LHCN-M2 (cell line): Measurements from ENCODE around the gene TSPAN17. TPM values are rescaled to one million over a fixed set of nuclear protein-coding genes. Genes with fewer than 3 reads are reported as not detected.
A peak's percentile ranks its signal among the peaks of the same experiment; 100 is the strongest.
"Not testable (repeated sequence)": the region's sequence is repeated elsewhere in the genome, so short reads cannot be mapped to it uniquely, and the experiment has no call there.

Source experiments
- DNase-seq: peaks from one replicate; pipeline ENCODE4 v3.0.0-alpha.2; 2012; ENCODE audit warnings: low read depth
- total RNA-seq: library from RNA; depleted of rRNA; stranded (reverse); fragments of >200 nt; gene quantifications from 2 replicates; pipeline ENCODE4 v1.2.3, GENCODE V29; 2014

Gene TSPAN17
- total RNA-seq, 1 experiment from 2014 or later = 49.7 TPM

DNA sequence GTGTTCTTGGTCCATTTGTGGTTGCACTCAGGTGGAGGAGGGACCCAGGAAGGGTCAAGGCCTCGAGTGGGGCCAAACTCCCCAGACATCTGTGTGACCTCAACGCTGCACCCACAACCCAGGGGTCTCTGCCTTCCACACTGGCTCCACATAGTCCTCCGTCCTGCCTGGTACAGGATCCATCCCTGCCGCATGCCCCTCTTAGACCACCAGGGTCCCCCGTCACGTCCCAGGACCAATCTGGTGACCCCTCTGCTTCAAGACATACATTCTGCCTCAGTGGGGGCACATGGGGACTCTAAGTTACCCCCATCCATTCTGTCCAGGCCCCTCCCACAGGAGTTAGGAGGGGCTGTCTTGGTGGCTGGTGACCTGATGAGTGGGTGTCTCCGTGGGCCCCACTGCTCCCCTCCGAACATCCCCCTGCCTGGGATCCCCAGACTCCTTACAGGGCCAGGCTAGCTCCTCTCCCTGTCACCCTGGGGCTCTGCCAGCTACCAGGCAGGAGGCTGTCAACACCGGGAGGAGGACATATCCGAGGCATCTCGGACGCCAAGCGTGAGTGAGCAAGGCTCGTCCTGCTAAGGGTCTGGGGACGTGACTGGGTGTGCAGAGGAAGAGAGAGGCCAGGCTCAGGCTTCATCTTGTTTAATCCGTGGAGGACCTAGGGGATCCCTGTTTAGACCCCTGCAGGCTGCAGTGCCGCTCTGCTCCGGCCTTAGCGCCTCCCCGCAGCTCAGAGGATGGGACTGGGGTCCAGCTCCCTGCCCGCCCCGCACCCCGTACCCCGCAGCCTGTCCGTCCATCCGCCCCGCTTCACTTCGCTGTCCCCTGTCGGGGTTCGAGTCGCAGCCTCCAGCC lies 32.3 kb downstream of the TSPAN17 start:
- DNase-seq = no peak

DNA sequence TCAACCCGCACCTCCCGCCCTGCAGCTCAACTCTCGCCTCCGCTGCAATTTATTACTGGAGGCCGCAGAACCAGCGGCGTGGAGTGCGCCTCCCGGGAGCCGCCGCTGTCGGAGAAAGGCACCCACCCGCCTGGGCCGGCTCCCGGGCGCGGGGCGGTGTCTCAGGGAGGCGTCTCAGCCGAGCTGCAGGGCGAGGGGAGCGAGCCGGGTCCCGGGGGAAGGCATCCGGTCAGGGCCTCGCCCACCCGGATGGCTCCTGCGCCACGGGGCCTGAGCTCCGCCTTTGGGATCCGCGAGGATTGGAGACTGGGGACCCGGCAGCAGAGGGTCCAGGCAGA lies 32.9 kb downstream of the TSPAN17 start:
- DNase-seq = no peak

DNA sequence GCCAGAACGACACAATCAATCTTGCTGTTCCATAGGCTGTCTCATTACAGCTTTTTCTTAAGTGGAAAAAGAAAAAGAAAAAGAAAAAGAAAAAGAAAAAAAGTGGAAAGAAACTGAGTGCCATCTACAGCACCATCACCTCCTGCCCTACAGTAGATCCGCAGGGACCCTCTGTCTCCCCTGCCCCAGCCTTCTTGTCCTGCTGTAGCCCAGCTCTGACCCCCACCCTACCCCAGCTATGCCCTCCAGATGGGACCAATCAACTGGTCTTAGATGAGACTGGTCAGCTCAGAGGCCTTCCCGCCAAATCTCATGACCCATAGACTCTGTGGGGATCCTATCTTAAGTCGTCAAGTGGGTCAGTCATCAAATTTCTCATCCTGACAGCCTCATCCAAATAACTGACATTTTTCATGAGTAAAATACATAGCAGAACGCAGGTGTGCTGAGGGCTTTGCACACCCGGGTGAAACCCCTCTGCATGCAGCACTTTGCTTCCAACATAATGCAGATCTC lies 34.8 kb downstream of the TSPAN17 start:
- DNase-seq = no peak

DNA sequence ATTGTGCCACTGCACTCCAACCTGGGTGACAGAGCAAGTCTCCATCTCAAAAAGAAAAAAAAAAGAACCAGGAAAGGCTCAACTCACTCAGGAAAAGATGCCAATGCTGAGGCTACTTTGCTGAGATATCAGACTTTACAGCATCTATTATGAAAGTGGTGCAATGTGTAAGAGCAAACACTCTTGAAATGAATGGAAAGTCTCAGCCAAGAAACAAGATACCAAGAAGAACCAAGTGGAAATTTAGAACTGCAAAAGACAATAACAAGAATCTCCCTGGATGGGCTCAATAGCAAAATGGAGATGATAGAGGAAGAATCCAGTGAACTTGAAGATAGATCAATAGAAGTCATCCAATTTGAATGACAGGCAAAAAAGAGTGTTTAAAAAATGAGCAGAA lies 37.7 kb downstream of the TSPAN17 start:
- DNase-seq = no peak

DNA sequence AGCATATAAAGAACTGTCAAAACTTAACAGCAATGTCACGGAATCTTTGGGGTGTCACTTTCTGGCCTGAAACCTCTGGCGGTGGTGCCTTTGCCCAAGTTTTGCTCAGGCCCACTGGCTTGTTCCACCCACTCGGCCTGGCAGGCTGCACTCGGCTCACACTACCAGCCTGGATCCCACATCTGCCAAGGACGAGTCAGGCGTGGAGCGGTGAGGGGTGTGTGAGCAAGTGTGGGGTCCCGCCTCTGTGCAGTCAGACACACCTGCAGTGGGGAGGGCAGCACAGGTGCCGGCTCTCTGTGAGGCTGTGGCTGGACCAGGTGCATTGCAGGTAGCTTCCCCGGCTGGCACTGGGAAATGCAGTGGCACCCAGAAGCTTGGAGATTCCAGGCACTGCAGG lies 40.0 kb downstream of the TSPAN17 start:
- no peak for DNase-seq

DNA sequence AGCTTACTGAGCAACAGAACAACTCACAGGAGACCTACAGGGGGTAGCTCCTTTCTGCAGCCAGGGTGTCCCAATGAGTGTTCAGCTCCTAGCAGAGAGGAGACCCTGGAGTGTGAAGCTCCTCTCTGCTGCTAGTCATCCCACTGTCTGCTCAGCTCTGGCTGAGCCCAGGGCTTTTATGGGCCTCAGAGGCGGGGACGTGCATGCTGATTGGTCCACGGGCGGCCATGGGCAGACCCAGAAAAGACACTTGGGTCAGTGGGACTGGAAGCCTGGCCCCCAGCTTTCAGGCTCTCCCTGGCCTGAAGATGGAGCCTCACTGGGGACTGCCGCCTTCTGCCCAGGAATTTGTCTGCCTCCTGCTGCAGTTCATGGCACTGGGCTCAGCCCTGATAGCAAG lies 40.6 kb downstream of the TSPAN17 start:
- no peak for DNase-seq

DNA sequence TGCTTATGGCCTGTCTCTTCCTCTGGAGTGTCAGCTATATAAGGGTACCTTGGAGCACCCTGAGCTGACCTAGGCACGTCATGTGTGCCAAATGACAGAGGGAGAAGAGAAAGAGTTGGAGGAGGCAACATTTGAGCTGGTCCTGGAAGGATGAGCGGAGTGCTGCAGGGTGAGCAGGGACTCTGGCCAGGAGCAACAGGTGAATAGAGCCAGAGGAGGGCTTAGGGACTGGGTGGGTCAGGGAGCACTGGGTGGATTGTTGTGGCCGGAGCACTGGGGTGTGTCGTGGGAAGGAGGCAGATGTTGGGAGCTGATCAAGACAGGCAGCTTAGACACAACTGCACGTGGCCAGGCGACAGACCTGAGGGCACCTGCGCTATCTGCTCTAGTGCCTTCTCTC lies 43.6 kb downstream of the TSPAN17 start:
- no peak for DNase-seq

DNA sequence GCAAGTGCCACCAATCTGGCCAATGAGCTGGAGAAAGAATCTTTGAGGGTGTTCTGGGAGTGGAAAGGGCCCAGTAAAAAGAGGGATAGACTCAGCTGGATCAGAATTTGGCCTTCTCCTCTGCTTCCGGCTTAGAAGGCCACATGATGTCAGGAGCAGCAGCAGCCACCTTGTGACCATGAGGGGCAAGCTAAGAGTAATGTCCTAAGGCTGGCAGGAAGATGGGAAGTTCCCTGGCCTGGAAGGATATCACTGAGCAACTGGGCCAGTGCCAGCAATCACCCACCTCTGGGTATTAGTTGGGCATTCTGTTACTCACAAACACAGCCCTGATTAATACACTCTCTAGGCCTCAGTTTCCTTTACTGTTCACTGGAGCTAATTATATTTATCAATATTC lies 44.2 kb downstream of the TSPAN17 start:
- no peak for DNase-seq

DNA sequence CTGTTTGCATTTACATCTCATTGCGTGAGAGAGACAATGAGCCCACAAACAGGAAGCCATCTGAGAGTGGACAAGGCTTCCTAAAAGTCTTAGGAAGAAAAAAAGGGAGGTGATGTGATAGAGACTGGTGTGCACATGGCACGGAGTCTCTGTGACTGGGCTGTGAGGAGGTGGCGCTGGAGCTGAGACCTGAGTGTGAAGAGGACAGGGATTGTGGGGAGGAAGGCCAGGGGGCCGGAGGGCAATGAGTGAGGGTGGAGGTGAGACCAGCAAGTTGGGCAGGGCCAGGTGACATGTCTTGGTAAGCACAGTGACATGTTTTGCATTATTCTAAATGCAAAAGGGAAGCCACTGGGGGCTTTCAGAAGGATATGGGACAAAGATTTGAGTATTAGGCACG lies 45.0 kb downstream of the TSPAN17 start:
- DNase-seq = no peak

DNA sequence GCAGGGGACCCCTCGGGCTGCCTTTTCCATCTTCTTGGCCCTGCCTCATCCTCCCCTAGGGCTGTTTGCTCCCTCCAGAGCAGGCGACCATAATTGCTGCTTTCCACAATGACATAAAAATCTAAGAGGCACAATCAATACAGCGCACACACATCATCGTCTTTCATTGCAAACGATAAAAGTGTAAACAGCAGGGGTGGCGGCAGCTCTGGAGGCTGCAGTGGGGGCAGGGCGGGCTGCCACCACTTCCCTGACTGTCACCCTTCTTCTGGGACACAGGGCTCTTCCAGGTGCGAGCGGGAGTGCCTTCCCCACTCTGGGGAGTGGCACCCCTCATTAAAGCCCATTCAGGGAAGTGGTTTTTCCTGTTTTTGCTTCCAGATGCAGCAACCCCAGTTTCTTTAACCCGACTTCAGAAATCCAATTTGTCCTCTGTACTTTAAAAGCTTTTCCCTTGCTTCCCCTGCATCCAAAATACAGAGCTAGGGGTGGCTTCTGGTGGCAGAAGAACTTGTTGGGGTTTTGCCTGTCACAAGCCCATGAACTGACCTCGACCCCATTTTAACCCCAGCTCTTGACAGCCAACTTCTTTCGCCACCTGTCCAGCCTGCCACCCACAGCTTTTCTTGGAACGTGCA lies 45.7 kb downstream of the TSPAN17 start:
- no peak for DNase-seq

DNA sequence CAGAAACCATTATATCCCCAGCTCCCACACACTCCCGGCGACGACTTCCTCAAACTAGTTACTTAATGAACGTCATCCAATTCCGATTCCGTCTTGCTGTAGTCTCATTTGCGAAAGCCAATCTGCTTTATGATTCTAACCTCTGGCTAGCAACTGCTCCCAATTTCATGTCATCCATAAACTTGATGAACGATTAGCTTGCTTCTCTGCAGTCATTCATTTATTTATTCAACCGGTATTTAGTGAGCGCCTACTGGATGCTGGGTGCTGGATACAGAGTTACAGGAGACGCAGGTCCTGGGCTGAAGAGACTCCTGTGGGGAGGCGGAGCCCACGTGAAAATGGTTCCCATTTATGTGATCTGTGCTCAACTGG lies 46.2 kb downstream of the TSPAN17 start:
- DNase-seq = peak; percentile 6

DNA sequence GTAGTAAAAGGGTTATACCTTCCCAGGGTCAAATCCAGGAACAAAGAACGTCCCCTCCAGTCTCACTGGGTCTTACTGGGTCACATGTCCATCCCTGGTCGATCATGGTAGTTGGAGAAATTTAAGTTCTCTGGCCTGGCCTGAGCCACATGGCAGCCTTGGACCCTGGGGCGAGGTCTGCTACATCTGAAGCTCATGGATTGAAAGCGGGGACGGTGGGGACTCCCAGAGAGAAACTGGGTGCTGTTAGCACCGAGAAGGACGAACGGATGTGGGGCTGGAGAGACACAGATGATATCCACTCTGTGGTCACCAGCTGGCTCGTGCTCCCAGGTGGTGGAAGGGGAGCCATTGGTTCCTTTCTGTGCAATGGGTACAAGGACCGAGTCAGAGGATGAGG lies 46.9 kb downstream of the TSPAN17 start:
- DNase-seq = no peak

DNA sequence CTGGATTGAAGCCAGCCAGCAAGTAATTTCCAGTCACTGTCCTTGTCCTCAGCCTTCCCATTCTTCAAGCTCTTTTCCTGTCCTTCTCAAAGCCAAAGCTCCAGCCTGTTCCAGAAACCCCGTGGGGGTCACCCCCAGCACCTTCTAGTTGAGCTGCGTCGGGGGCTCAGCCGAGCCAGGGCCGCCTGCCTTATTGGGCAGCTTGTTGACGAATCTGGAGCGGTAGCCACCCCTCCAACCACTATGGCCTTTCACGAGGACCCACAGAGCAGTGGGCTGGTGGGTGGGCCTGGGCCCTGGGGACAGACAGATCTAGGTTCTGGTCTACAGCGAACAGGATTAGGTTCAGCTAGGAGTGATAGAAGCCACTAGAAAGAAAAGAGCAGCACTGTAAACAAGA lies 47.3 kb downstream of the TSPAN17 start:
- DNase-seq = no peak

DNA sequence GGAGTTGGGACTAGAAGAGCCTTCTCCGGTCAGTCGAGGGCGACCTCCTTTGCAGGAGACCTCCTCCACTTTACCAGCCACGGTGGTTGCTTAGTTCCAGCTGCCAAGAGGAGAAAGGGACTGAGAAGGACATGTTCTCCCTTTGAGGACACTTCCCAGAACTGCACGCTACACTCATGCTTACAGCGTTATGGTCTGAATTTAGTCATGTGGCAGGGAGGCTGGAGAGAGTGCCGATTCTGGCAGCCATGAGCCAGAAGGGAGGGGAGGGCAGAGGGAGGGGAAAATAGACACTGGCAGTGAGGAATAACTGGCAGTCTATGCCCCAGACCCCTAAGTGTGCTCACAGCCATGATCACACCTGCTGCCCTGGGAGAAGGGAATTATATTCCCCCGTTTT lies 47.8 kb downstream of the TSPAN17 start:
- DNase-seq = no peak

DNA sequence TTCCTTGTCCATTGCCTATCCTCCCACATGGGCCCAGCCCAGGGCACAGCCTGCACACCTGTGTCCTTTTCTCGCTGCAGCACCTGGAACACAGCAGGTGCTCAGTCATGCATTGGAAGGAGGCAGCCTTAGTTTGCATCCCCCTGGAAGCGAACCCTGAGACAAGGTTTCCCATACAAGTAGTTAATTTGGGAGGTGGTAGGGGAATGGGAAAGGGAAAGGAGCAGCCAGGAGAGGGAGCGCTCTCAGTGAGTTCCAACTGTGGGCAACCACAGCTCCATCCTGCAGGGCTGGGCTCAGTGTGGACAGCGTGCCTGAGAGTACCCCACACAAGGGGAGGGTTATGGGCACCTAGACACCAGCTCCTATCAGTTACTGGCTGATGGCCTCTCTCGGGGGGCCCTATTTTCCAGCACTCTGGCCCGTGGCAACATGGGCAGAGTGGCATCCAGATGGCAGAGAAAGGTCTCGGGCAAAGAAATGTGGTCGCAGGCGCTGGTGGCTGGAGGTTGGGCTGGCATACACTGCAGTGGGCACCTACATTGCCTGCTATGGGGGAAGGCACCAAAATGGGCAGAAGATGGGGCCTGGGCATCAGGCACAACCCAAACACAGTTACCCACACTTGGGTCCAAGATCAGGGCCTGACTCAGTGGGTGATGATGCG lies 50.1 kb downstream of the TSPAN17 start:
- no peak for DNase-seq

DNA sequence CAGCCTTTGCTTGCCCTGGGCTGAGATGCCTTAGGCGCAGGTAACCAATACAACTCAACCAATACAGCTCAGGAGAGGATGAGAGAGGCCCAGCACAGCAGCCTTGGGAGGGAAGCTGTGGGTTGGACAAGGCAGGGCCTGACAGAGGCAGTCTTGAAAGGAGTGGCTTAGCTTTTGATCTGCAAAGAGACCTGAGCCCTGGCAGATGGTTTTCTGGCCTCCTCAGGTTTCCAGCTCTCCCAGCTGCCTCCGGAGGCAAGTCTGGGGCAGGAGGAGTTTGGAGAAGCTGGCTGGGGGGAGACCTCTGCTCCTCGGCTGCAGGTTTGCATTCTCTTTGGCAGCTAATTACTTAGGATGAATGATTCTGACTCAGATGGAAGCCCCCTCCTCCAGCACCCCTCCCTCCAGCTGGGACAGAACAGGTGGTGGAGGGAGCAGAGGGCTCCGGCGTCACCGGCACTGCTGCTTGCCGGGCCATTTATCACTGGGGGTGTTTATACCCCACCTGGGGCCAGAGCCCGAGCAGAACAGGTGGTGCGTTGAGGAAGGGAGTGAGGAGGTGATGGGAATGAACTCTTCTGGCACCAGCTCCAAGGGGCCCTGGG lies 50.8 kb downstream of the TSPAN17 start:
- no peak for DNase-seq

DNA sequence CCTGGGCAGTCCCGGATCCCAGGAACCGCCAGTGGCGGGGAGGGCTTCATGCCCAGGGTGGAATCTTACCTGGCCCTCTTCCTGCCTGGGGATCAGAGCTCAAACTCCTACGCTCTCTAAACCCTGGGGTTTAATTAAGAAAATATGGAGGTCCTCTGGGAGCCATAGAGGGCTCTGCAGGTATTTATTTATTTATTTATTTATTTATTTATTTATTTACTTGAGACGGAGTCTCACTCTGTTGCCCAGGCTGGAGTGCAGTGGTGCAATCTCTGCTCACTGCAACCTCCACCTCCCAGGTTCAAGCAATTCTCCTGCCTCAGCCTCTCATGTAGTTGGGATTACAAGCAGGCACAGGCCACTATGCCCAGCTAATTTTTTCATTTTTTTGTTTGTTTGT lies 52.2 kb downstream of the TSPAN17 start:
- not testable (repeated sequence) for DNase-seq

DNA sequence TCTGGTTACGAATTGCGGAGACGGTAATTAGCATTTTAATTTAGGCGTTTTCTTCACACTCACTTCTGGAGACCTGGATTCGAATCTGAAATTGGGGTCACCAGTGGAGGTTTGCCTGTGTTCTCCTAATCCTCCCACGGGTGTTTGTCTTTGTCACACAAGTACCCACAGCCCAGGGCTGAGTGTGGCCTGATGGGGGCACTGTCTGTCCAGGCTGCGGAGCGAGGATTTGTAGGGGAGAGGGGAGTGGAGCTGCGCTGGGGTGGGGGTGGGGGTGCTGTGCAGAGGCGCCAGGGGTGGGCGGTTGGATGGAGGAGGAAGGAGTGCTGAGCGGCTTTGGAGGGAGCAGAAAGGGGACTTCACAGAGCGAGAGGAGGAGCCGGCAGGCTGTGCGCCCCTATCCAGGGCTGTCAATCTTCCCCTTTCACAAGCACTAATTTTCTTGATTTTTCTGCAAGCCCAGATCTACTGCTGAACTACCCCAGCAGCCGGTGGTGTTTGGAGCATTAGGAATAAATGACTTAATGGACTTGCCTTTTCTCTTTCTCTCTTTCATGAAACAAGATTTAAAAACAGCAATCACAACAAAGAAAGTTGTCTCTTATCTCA lies 53.1 kb downstream of the TSPAN17 start:
- no peak for DNase-seq

DNA sequence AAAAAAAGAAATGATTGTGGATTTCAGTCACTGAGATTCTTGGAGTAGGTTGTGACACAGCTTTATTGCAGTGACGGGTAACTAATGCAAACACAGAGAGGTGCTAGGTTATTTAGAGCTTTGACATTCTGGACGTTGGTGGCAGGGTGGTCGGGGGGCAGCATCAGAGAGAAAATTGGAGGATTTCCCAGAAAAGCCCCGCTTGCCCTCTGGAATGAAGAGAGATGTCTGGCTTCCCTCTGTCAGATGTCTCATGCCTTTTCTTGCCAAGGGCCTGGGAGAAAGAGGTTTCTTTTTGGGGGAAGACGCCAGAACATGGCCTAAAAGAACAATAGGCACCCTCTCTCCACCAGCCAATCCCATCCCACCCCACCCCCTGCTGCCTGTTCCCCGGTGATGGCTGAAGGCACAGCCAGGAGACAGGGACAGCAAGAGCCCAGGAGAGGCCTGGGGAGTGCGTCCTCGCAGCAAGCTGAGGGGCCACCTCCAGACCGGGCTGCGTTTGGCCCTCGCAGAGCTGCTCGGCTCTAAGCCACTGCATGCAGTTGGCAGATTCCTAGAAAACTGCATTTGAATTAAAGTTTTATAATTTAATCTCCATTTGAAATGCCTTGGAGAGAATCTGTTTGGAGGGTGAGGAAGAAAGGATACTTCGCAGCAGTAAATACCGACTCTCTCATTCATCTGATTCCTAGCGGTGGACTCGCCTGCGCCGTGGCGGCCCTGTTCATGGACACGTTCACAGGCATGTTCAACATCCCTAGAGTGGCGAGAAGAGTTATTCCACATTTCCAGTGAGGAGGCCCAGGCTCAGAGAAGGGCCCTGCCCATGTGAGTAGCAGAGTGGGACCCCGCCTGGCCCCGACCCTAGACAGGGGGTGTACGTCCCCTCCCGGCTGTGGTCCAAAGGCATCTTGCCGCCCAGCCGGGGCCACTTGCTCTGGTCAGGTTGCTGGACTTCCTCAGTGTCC lies 55.7 kb downstream of the TSPAN17 start:
- no peak for DNase-seq

DNA sequence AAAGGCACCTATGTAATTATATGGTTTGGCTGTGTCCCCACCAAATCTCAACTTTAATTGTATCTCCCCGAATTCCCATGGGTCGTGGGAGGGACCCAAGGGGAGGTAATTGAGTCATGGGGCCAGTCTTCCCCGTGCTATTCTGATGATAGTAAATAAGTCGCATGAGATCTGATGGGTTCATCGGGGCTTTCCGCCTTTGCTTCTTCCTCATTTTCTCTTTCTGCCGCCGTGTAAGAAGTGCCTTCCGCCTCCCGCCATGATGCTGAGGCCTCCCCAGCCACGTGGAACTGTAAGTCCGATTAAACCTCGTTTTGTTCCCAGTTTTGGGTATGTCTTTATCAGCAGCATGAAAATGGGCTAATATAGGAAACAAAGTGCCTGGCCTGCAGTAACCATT lies 56.6 kb downstream of the TSPAN17 start:
- no peak for DNase-seq

DNA sequence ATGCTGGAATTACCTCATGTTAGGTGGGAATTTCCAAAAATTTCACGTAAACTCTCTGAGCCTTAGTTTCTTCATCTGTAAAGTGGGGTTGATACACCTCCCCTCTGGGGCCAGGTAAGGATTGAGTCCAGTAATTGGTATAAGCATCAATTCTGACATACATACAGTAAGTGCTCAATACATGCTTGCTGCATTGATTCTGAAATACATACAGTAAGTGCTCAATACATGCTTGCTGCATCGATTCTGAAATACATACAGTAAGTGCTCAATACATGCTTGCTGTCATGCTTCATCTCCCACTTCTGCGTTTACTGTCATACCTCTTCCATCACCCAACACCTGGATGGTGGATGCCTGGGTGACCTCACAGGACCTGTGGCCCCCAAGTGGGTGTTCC lies 57.1 kb downstream of the TSPAN17 start:
- DNase-seq = no peak
